Measurements from ENCODE around the gene COX6A1.
A peak's percentile ranks its signal among the peaks of the same experiment; 100 is the strongest.
"Not testable (repeated sequence)": the region's sequence is repeated elsewhere in the genome, so short reads cannot be mapped to it uniquely, and the experiment has no call there.

COX6A1 gene

DNA sequence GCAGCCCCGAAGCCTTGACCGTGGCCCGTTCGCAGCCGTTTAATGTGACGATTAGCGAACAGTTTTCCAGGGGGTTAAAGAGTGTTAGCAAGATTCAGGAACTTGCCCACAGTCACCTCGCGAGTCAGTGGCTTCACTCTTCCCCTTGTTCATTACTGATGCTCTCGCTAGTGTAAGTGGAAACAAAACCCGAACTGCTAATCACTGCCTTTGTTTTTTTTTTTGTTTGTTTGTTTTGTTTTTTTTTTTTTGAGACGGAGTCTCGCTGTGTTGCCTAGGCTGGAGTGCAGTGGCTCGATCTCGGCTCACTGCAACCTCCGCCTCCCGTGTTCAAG lies 8.9 kb downstream of the COX6A1 start:
- peaks cover 40% of the 10 kb centered on the region for H3K79me2 ChIP-seq (ENCODE audit: control insufficient read depth, insufficient read depth, low read length)
- H2BK5ac ChIP-seq (ENCODE audit: low read length); DNase-seq; H2AK5ac ChIP-seq (ENCODE audit: low read length); H2BK120ac ChIP-seq (ENCODE audit: low read depth, low read length); H4K5ac ChIP-seq (ENCODE audit: low read length); H3K27me3 ChIP-seq (ENCODE audit: insufficient read depth, low read length, poor library complexity); H2BK15ac ChIP-seq (replicated peaks; ENCODE audit: low read depth); H3K4ac ChIP-seq (ENCODE audit: low read depth, low read length); H4K8ac ChIP-seq (ENCODE audit: low read depth, low read length); H3K4me1 ChIP-seq (ENCODE audit: control insufficient read depth, low read depth, low read length); H3K79me1 ChIP-seq (ENCODE audit: low read length); H3K36me3 ChIP-seq (ENCODE audit: control insufficient read depth, insufficient read depth, low read length); H3K18ac ChIP-seq (ENCODE audit: low read length): not testable (repeated sequence)
- WGBS (ENCODE audit: extremely low coverage, insufficient coverage, low lambda C conversion rate): no CpG with 5 or more reads among the region's 17 CpGs
- H3K4me3 ChIP-seq (ENCODE audit: low read length): peak overlapping the region; percentile 91
- peak overlapping the region; percentile 15 for H3K23ac ChIP-seq (ENCODE audit: low read length)
- peak overlapping the region; percentile 93 for H3K9ac ChIP-seq (ENCODE audit: low read length)
- peak overlapping the region; percentile 52 for H3K27ac ChIP-seq (ENCODE audit: low read depth, low read length)
- H3K4me2 ChIP-seq (ENCODE audit: low read length): peak overlapping the region; percentile 97
- H3K56ac ChIP-seq (ENCODE audit: low read length): peak overlapping the region; percentile 99

DNA sequence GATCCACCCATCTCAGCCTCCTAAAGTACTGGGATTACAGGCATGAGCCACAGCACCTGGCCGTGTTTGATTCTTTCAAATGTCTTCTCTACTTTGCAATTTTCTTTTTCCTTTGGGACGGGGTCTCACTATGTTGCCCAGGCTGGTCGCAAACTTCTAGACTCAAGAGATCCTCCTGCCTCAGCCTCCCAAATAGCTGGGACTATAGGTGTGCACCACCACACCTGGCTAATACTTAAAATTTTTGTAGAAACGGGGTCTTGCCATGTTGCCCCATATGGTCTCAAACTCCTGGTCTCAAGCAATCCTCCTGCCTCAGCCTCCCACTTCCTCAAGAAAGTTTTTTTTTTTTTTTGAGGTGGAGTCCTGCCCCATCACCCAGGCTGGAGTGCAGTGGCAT lies 10.1 kb downstream of the COX6A1 start:
- Histone ChIP-seq H4K5ac (ENCODE audit: low read length) (no peak overlapping the region), H3K79me1 (ENCODE audit: low read length) (peaks cover 6% of the 10 kb centered on the region), H3K4me1 (ENCODE audit: control insufficient read depth, low read depth, low read length) (no peaks in the 10 kb centered on the region), H4K8ac (ENCODE audit: low read depth, low read length) (no peak overlapping the region), H3K18ac (ENCODE audit: low read length) (no peak overlapping the region), H3K79me2 (ENCODE audit: control insufficient read depth, insufficient read depth, low read length) (peaks cover 40% of the 10 kb centered on the region), H2BK5ac (ENCODE audit: low read length) (no peak overlapping the region), H3K23ac (ENCODE audit: low read length) (no peak overlapping the region), H3K56ac (ENCODE audit: low read length) (no peak overlapping the region), H2BK15ac (replicated peaks; ENCODE audit: low read depth) (no peak overlapping the region), H3K36me3 (ENCODE audit: control insufficient read depth, insufficient read depth, low read length) (no peaks in the 10 kb centered on the region), H3K27me3 (ENCODE audit: insufficient read depth, low read length, poor library complexity) (no peaks in the 10 kb centered on the region), H3K4me3 (ENCODE audit: low read length) (no peak overlapping the region), H2BK120ac (ENCODE audit: low read depth, low read length) (no peak overlapping the region), H3K27ac (ENCODE audit: low read depth, low read length) (no peak overlapping the region), H2AK5ac (ENCODE audit: low read length) (no peak overlapping the region), H3K4ac (ENCODE audit: low read depth, low read length) (no peak overlapping the region), H3K4me2 (ENCODE audit: low read length) (no peak overlapping the region), H3K9ac (ENCODE audit: low read length) (no peak overlapping the region)
- WGBS (ENCODE audit: extremely low coverage, insufficient coverage, low lambda C conversion rate): no CpG with 5 or more reads among the region's 4 CpGs
- no peak for DNase-seq

DNA sequence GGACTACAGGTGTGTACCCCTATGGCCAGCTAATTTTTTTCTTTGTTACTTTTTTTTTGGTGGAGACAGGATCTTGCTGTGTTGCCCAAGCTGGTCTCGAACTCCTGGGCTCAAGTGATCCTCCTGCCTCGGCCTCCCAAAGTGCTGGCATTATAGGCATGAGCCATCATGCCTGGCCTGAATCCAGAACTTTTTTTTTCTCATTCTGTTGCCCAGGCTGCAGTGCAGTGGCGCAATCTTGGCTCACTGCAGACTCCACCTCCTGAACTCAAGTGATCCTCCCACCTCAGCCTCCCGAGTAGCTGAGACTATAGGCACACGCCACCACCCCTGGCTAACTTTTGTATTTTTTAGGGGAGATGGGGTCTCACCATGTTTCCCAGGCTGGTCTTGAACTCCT lies 14.6 kb downstream of the COX6A1 start:
- H2BK5ac ChIP-seq (ENCODE audit: low read length); H4K8ac ChIP-seq (ENCODE audit: low read depth, low read length); H3K4me1 ChIP-seq (ENCODE audit: control insufficient read depth, low read depth, low read length); H3K23ac ChIP-seq (ENCODE audit: low read length); H3K4me3 ChIP-seq (ENCODE audit: low read length); DNase-seq; H3K18ac ChIP-seq (ENCODE audit: low read length); H3K36me3 ChIP-seq (ENCODE audit: control insufficient read depth, insufficient read depth, low read length); H3K27ac ChIP-seq (ENCODE audit: low read depth, low read length); H2BK120ac ChIP-seq (ENCODE audit: low read depth, low read length); H3K79me1 ChIP-seq (ENCODE audit: low read length); H2BK15ac ChIP-seq (replicated peaks; ENCODE audit: low read depth); H3K4me2 ChIP-seq (ENCODE audit: low read length); H4K5ac ChIP-seq (ENCODE audit: low read length); H2AK5ac ChIP-seq (ENCODE audit: low read length); H3K56ac ChIP-seq (ENCODE audit: low read length); H3K4ac ChIP-seq (ENCODE audit: low read depth, low read length); H3K27me3 ChIP-seq (ENCODE audit: insufficient read depth, low read length, poor library complexity); H3K9ac ChIP-seq (ENCODE audit: low read length): not testable (repeated sequence)
- no CpG with 5 or more reads among the region's 5 CpGs for WGBS (ENCODE audit: extremely low coverage, insufficient coverage, low lambda C conversion rate)
- H3K79me2 ChIP-seq (ENCODE audit: control insufficient read depth, insufficient read depth, low read length): peaks cover 12% of the 10 kb centered on the region

DNA sequence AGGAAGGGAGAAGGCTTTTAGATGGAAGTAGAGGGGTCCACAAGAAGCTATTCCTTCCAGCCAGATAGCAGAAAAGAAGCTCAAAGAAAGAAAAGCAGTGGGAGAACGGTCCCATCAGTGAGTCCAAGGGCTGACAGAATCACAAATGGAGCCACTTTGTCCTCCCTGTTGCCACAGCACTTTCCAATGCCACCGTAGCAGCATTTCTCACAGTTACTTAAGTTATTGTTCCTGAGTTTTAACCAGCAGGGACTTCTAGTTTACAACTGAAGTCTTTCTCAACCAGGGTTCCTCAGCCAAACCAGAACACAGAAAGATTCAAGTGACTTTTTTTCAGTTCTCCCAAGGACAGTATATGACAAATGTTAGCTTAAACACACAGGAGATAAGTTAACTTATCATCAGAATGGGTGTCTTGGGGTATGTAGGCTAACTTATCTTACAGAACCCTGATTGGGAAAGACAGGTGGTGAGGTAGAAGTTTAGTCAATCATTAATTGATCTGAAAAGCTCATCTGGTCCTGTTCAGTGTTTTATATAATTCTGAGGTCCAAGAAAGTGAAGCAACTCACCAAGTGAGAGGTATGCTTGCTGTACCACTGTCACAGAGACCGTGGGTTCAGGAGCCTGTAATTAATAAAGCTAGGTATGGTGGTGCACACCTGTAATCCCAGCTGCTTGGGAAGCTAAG lies 15.3 kb downstream of the COX6A1 start:
- Histone ChIP-seq H3K27me3 (ENCODE audit: insufficient read depth, low read length, poor library complexity) (no peaks in the 10 kb centered on the region), H3K9ac (ENCODE audit: low read length) (no peak overlapping the region), H3K79me1 (ENCODE audit: low read length) (no peaks in the 10 kb centered on the region), H3K4me1 (ENCODE audit: control insufficient read depth, low read depth, low read length) (no peaks in the 10 kb centered on the region), H2BK15ac (replicated peaks; ENCODE audit: low read depth) (no peak overlapping the region), H3K79me2 (ENCODE audit: control insufficient read depth, insufficient read depth, low read length) (peaks cover 5% of the 10 kb centered on the region), H3K36me3 (ENCODE audit: control insufficient read depth, insufficient read depth, low read length) (peaks cover 2% of the 10 kb centered on the region), H3K56ac (ENCODE audit: low read length) (no peak overlapping the region), H3K23ac (ENCODE audit: low read length) (no peak overlapping the region), H2AK5ac (ENCODE audit: low read length) (no peak overlapping the region), H2BK120ac (ENCODE audit: low read depth, low read length) (no peak overlapping the region), H3K4me3 (ENCODE audit: low read length) (no peak overlapping the region), H2BK5ac (ENCODE audit: low read length) (no peak overlapping the region), H3K4ac (ENCODE audit: low read depth, low read length) (no peak overlapping the region), H3K4me2 (ENCODE audit: low read length) (no peak overlapping the region), H3K27ac (ENCODE audit: low read depth, low read length) (no peak overlapping the region), H4K8ac (ENCODE audit: low read depth, low read length) (no peak overlapping the region), H4K5ac (ENCODE audit: low read length) (no peak overlapping the region), H3K18ac (ENCODE audit: low read length) (no peak overlapping the region)
- WGBS (ENCODE audit: extremely low coverage, insufficient coverage, low lambda C conversion rate): no CpG with 5 or more reads among the region's 3 CpGs
- no peak for DNase-seq

DNA sequence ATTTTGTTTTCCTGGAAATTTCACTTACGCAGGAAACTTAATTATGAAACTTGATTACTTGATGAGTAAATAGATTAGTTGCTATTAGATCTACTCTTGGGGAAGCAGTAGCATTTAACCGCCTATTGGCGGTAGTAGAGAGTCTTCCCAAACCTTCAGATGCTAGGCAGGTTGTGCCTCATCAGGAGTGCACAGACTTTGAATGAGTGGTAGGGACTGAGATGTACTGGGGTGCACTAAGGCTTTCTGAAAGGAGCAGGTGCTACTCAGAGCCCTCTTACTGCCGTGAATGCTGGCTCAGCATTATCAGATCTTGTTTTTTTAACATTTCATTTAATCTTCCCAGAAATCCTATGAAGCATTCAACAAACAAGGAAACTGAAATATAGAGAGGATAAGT lies 16.1 kb downstream of the COX6A1 start:
- Histone ChIP-seq H3K36me3 (ENCODE audit: control insufficient read depth, insufficient read depth, low read length) (peaks cover 4% of the 10 kb centered on the region), H3K23ac (ENCODE audit: low read length) (no peak overlapping the region), H3K27ac (ENCODE audit: low read depth, low read length) (no peak overlapping the region), H3K18ac (ENCODE audit: low read length) (no peak overlapping the region), H3K9ac (ENCODE audit: low read length) (no peak overlapping the region), H2AK5ac (ENCODE audit: low read length) (no peak overlapping the region), H4K8ac (ENCODE audit: low read depth, low read length) (no peak overlapping the region), H2BK15ac (replicated peaks; ENCODE audit: low read depth) (no peak overlapping the region), H3K27me3 (ENCODE audit: insufficient read depth, low read length, poor library complexity) (no peaks in the 10 kb centered on the region), H3K56ac (ENCODE audit: low read length) (no peak overlapping the region), H3K4ac (ENCODE audit: low read depth, low read length) (no peak overlapping the region), H4K5ac (ENCODE audit: low read length) (no peak overlapping the region), H3K79me2 (ENCODE audit: control insufficient read depth, insufficient read depth, low read length) (peaks cover 4% of the 10 kb centered on the region), H3K4me3 (ENCODE audit: low read length) (no peak overlapping the region), H3K4me2 (ENCODE audit: low read length) (no peak overlapping the region), H3K4me1 (ENCODE audit: control insufficient read depth, low read depth, low read length) (no peaks in the 10 kb centered on the region), H3K79me1 (ENCODE audit: low read length) (no peaks in the 10 kb centered on the region), H2BK5ac (ENCODE audit: low read length) (no peak overlapping the region), H2BK120ac (ENCODE audit: low read depth, low read length) (no peak overlapping the region)
- peak; percentile 51 for DNase-seq
- WGBS (ENCODE audit: extremely low coverage, insufficient coverage, low lambda C conversion rate): no CpG with 5 or more reads among the region's 4 CpGs

DNA sequence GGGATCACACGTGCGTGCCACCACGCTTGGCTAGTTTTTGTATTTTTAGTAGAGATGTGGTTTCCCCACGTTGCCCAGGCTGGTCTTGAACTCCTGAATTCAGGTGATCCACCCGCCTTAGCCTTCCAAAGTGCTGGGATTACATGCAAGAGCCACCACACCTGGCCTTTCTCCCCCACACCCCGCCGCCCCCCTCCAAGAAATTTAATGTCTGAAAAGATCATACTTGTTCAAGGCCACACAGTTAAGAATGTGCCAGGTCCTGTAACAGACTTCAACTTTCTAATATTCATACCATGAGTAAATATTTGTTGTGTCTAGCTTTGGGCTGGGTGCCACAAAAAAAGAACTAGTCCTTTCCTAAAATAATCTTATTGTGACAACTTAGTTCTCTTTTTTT lies 17.4 kb downstream of the COX6A1 start:
- Histone ChIP-seq H3K79me2 (ENCODE audit: control insufficient read depth, insufficient read depth, low read length) (no peaks in the 10 kb centered on the region), H2BK15ac (replicated peaks; ENCODE audit: low read depth) (no peak overlapping the region), H2AK5ac (ENCODE audit: low read length) (no peak overlapping the region), H3K56ac (ENCODE audit: low read length) (no peak overlapping the region), H4K5ac (ENCODE audit: low read length) (no peak overlapping the region), H3K18ac (ENCODE audit: low read length) (no peak overlapping the region), H4K8ac (ENCODE audit: low read depth, low read length) (no peak overlapping the region), H3K79me1 (ENCODE audit: low read length) (no peaks in the 10 kb centered on the region), H3K27ac (ENCODE audit: low read depth, low read length) (no peak overlapping the region), H3K4me2 (ENCODE audit: low read length) (no peak overlapping the region), H3K23ac (ENCODE audit: low read length) (no peak overlapping the region), H3K4me1 (ENCODE audit: control insufficient read depth, low read depth, low read length) (no peaks in the 10 kb centered on the region), H3K36me3 (ENCODE audit: control insufficient read depth, insufficient read depth, low read length) (peaks cover 8% of the 10 kb centered on the region), H3K4ac (ENCODE audit: low read depth, low read length) (no peak overlapping the region), H2BK5ac (ENCODE audit: low read length) (no peak overlapping the region), H3K4me3 (ENCODE audit: low read length) (no peak overlapping the region), H3K27me3 (ENCODE audit: insufficient read depth, low read length, poor library complexity) (no peaks in the 10 kb centered on the region), H3K9ac (ENCODE audit: low read length) (no peak overlapping the region), H2BK120ac (ENCODE audit: low read depth, low read length) (no peak overlapping the region)
- no CpG with 5 or more reads among the region's 7 CpGs for WGBS (ENCODE audit: extremely low coverage, insufficient coverage, low lambda C conversion rate)
- DNase-seq: no peak
